GM19328 (cell line): ENCODE measurements around the gene PFKL.
"Not testable (repeated sequence)": the region's sequence is repeated elsewhere in the genome, so short reads cannot be mapped to it uniquely, and the experiment has no call there.

Experiments used
- ATAC-seq: cut with Tn5 transposase; IDR thresholded peaks from one replicate; pipeline ENCODE4 v1.9.1; 2021; ENCODE audit warnings: mild to moderate bottlenecking, moderate library complexity; ENCODE audit not compliant: unreplicated experiment

Gene PFKL

GRCh38 chr21:44293551-44294231 is 6.2 kb upstream of the PFKL start:
- ATAC-seq: no peak

DNA sequence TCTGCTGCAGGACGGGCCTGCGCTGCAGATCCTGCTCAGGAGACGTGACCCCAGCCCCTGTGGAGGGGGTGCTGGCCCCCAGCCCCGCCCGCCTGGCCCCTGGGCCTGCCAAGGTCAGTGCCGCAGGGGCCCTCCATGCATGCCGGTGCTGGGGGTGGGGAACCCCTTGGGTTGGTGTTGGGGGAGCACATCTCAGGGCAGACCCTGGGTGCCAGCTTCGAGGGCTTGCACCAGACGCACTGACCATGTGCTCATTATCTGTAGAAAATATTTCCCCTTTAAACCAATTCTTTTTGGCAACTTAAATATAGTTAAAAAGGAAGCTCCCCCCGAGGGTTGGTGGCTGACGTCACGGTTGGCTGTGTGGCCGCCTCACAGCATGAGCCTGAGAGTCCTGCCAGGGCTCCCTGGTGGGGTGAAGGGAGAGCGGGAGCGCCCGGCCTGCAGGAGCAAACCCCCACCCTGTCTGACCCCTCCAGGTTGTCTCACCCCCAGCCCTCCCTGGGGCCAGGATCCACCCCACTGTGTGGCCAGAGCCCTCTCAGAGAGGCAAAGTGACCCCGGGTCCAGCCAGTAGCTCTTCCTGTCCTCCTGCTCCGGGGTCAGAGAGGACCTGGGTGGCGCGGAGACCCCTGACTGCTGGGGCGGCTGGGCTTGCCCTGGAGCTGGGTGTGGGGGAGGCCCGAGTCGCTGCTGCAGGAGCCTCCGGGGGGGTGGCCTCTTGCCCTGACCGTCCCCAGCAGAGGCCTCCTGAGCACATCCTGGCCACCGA is 5.3 kb upstream of the PFKL start:
- no peak for ATAC-seq

GRCh38 chr21:44295163-44295573 is 4.7 kb upstream of the PFKL start:
- no peak for ATAC-seq

DNA sequence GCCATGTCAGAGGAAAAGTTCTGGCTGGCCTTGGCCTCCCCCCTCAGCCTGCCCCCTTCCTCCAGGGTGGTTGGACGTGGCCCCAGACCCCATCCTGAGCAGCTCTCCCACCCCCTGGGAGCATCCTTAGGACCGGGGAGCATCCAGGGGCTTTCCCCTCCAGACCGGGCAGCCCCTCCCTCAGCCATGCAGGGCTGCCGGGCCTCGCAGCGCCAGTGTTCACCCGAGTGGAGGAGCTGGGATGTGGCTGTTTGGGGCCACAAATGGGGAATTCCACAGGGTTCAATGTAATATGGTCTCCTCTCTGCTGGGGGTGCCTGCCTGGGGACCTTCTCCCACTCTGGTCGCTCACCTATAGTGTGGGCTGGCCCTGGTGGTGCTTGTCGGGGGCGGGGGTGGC is 4.2 kb upstream of the PFKL start:
- no peak for ATAC-seq

- ATAC-seq: no peak
Observed at GRCh38 chr21:44296103-44296519, 3.7 kb upstream of the PFKL start.

DNA sequence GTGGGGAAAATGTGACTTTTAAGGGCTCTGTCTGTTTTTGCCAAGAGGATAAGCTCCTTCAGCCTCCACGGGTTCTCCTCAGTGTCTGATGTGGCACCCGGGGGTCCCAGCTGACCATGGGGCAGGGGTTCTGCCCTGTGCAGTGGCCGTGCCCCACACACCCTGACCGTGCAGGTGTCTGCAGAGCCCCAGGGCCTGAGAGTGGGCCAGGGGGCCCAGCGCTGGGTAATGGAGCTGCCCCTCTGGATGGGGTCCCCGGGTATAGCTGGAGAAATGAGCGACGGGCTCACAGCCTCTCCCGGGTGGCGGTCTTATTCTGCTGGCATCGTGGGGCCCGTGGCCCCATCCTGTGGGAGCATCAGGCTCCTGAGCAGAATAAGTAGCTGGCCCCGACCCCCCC is 2.9 kb upstream of the PFKL start:
- ATAC-seq: no peak

- ATAC-seq: no peak
Observed at GRCh38 chr21:44297525-44298290, 2.1 kb upstream of the PFKL start.

DNA sequence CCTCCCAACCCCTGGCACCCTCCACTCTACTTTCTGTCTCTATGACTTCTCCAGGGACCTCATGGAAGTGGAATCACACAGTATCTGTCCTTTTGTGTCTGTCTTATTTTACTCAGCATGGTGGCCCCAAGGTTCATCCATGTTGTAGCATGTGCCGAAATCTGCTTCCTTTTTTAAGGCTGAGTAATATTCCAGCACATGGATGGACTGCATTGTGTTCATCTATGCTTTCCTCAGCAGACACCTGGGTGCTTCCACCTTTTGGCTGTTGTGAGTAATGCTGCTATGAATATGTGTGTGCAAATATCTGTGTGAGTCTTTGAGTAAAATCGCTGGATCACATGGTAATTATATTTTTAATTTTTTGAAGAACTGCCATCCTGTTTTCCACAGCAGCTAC is 1.6 kb upstream of the PFKL start:
- no peak for ATAC-seq

GRCh38 chr21:44299085-44299457 is 782 bp upstream of the PFKL start:
- ATAC-seq: peak; percentile 2

GRCh38 chr21:44300262-44300959 is 558 bp downstream of the PFKL start:
- peak; percentile 38 for ATAC-seq

- no peak for ATAC-seq
Observed at GRCh38 chr21:44301141-44301540, 1.3 kb downstream of the PFKL start.

DNA sequence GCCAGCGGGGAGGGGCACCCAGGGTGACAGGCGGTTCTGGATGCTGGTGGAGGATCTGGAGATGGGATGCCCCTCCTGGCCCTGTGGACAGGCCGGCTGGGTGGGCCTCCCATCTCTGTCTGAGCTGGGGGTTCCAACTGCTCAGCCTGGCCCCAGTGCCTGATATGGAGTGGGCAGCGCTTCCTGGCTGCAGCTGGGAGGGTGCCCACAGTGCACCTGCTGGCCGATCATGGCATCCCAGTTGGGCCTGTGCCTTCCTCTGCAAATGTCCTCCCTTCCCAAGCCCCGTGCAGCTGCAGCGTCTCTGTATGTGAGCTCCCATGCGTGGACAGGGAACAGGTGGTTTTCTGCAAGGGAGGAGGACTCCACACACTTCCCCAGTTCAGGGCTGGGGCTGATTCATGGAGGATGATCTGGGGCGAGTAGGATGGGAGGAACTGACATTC is 2.1 kb downstream of the PFKL start:
- ATAC-seq: no peak

- not testable (repeated sequence) for ATAC-seq
Observed at GRCh38 chr21:44302573-44303401, 2.9 kb downstream of the PFKL start.

DNA sequence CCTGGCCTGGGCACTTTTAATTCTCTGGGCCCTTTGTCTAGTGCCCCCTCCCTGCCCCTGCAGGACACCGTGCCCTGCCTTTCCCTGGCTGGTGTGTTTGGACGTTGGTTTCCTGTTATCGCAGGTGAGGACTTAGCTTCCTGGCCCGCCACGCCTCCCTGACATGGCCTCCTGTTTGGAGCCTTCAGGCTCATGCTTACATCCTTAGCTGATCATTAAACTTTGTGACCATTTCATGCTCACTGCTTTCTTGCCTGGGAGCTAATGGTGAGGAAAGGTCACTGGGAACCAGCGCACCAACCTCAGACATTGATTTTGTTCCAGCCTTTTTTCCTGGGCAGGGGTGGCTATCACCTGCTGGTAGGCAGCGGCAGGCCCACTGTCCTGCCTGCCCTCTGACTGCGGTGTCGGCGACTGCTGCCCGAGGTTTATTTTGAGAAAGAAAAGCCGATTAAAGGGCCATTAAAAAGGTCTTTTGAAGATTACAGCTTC is 3.7 kb downstream of the PFKL start:
- no peak for ATAC-seq

- ATAC-seq: no peak
Observed at GRCh38 chr21:44304011-44304616, 4.3 kb downstream of the PFKL start.

DNA sequence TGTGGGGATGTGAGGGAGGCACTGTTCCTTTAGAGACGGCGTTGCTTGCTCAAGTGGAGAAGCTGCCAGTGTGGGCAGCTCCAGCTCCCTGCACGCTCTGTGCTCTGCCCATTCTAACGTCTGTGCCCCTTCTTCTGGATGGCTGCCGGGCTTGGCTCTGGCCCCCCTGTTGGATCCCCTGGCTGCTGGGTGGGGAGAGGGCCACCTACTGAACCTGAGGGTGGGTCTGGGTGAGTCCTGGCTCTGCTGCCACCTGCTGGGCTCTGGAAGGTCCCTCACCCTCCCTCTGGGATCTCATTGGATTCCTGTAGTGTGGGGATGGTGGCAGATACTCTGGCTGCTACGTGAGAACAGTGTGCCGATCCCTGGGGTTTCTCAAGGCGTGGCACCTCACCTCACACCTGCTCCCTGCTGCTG is 5.0 kb downstream of the PFKL start:
- ATAC-seq: no peak

DNA sequence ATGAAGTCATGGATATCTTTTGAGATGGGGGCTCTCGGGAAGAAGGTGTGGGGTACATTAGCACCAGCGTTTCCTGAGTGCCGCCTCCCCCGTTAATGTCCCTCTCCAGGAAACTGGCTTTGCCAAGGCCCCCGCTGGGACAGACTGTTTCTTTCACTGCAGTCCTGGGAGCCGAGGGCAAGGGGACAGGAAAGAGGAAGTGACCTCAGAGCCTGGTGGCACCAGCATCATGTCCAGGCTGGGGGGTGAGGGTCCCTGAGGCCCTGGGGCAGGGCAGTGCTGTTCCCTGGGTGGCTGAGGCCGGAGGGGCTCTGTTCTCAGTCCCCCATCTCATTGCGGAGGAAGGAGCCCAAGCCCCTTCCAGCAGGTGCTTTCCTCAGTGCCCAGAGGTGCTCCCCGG is 5.8 kb downstream of the PFKL start:
- no peak for ATAC-seq

- ATAC-seq: no peak
Observed at GRCh38 chr21:44306936-44307704, 7.3 kb downstream of the PFKL start.
